ENCODE measurements around the gene APOO. TPM values are rescaled to one million over a fixed set of nuclear protein-coding genes. Genes with fewer than 3 reads are reported as not detected.

The APOO gene
- total and polyA plus RNA-seq, 7 experiments from 2014 or later, result 5.4 to 21.2 (median 13.9) TPM

GRCh38 chrX:23820235-23820782 lies 87.4 kb downstream of the APOO start:
- Histone ChIP-seq H3K27me3 (ENCODE audit: control insufficient read depth in 2 of 2, insufficient read depth in 2 of 2, low read length in 2 of 2) (no peaks in the 10 kb centered on the region), H3K36me3 (ENCODE audit: control insufficient read depth in 2 of 3, insufficient read depth in 3 of 3, low read length in 3 of 3) (no peaks in the 10 kb centered on the region), H3K4me3 (ENCODE audit: low read length) (no peak overlapping the region), H3K9me3 (ENCODE audit: control insufficient read depth in 2 of 3, low read length in 3 of 3) (no peaks in the 10 kb centered on the region), H3K27ac (ENCODE audit: low read depth, low read length) (no peak overlapping the region), H3K4me1 (ENCODE audit: control insufficient read depth in 2 of 2, insufficient read depth in 2 of 2, low read length in 2 of 2) (no peaks in the 10 kb centered on the region)
- DNase-seq, result no peak
- ChIA-PET CTCF (no interaction called here), POLR2A (no interaction called here)
- H3K27ac Mint-ChIP-seq, result no peak overlapping the region
- no peak overlapping the region for H3K4me3 Mint-ChIP-seq
- peaks cover 0 to 4% (median 0%) of the 10 kb centered on the region in 7 donors for H3K4me1 Mint-ChIP-seq
- no peaks in the 10 kb centered on the region for H3K27me3 Mint-ChIP-seq
- ATAC-seq, result no peak
- H3K9me3 Mint-ChIP-seq, result no peaks in the 10 kb centered on the region
- no peaks in the 10 kb centered on the region for H3K36me3 Mint-ChIP-seq
- intact Hi-C loops (cut with micrococcal nuclease), result no loop called here

- intact Hi-C loops (cut with micrococcal nuclease), result no loop called here
- H3K4me1 ChIP-seq (ENCODE audit: control insufficient read depth in 2 of 2, insufficient read depth in 2 of 2, low read length in 2 of 2), result no peaks in the 10 kb centered on the region
- Mint-ChIP-seq H3K4me1 (peaks cover 0 to 4% (median 0%) of the 10 kb centered on the region in 7 donors), H3K36me3 (no peaks in the 10 kb centered on the region), H3K27me3 (no peaks in the 10 kb centered on the region), H3K27ac (no peak overlapping the region), H3K4me3 (no peak overlapping the region), H3K9me3 (no peaks in the 10 kb centered on the region)
- H3K27ac ChIP-seq (ENCODE audit: low read depth, low read length), result no peak overlapping the region
- DNase-seq (no peak), ATAC-seq (no peak)
- no peaks in the 10 kb centered on the region for H3K27me3 ChIP-seq (ENCODE audit: control insufficient read depth in 2 of 2, insufficient read depth in 2 of 2, low read length in 2 of 2)
- no peaks in the 10 kb centered on the region for H3K9me3 ChIP-seq (ENCODE audit: control insufficient read depth in 2 of 3, low read length in 3 of 3)
- no peak overlapping the region for H3K4me3 ChIP-seq (ENCODE audit: low read length)
- no peaks in the 10 kb centered on the region for H3K36me3 ChIP-seq (ENCODE audit: control insufficient read depth in 2 of 3, insufficient read depth in 3 of 3, low read length in 3 of 3)
- ChIA-PET POLR2A (no interaction called here), CTCF (no interaction called here)
Measured at GRCh38 chrX:23819385-23820234, 88.1 kb downstream of the APOO start.

- Mint-ChIP-seq H3K27me3 (no peaks in the 10 kb centered on the region), H3K4me3 (no peak overlapping the region), H3K36me3 (no peaks in the 10 kb centered on the region), H3K4me1 (peaks cover 0 to 4% (median 0%) of the 10 kb centered on the region in 7 donors), H3K27ac (no peak overlapping the region), H3K9me3 (peaks cover 0 to 5% (median 0%) of the 10 kb centered on the region in 11 donors)
- Histone ChIP-seq H3K27me3 (ENCODE audit: control insufficient read depth in 2 of 2, insufficient read depth in 2 of 2, low read length in 2 of 2) (no peaks in the 10 kb centered on the region), H3K9me3 (ENCODE audit: control insufficient read depth in 2 of 3, low read length in 3 of 3) (no peaks in the 10 kb centered on the region), H3K27ac (ENCODE audit: low read depth, low read length) (no peak overlapping the region), H3K36me3 (ENCODE audit: control insufficient read depth in 2 of 3, insufficient read depth in 3 of 3, low read length in 3 of 3) (no peaks in the 10 kb centered on the region), H3K4me3 (ENCODE audit: low read length) (no peak overlapping the region), H3K4me1 (ENCODE audit: control insufficient read depth in 2 of 2, insufficient read depth in 2 of 2, low read length in 2 of 2) (no peaks in the 10 kb centered on the region)
- no peak for DNase-seq
- ChIA-PET CTCF (no interaction called here), POLR2A (no interaction called here)
- intact Hi-C loops (cut with micrococcal nuclease), result no loop called here
- ATAC-seq, result no peak
Measured at GRCh38 chrX:23817979-23818336, 89.8 kb downstream of the APOO start.

- H3K4me3 ChIP-seq (ENCODE audit: low read length), result no peak overlapping the region
- H3K9me3 ChIP-seq (ENCODE audit: control insufficient read depth in 2 of 3, low read length in 3 of 3), result no peaks in the 10 kb centered on the region
- H3K27me3 ChIP-seq (ENCODE audit: control insufficient read depth in 2 of 2, insufficient read depth in 2 of 2, low read length in 2 of 2), result no peaks in the 10 kb centered on the region
- Mint-ChIP-seq H3K4me1 (peaks cover 0 to 6% (median 0%) of the 10 kb centered on the region in 7 donors), H3K9me3 (peaks cover 0 to 5% (median 0%) of the 10 kb centered on the region in 11 donors), H3K36me3 (no peaks in the 10 kb centered on the region), H3K27ac (no peak overlapping the region), H3K4me3 (no peak overlapping the region), H3K27me3 (peaks cover 0 to 5% (median 0%) of the 10 kb centered on the region in 5 donors)
- H3K36me3 ChIP-seq (ENCODE audit: control insufficient read depth in 2 of 3, insufficient read depth in 3 of 3, low read length in 3 of 3), result no peaks in the 10 kb centered on the region
- intact Hi-C loops (cut with micrococcal nuclease), result no loop called here
- H3K27ac ChIP-seq (ENCODE audit: low read depth, low read length), result no peak overlapping the region
- POLR2A ChIA-PET, result no interaction called here
- DNase-seq, result no peak
- no peak for ATAC-seq
- CTCF ChIA-PET, result no interaction called here
- H3K4me1 ChIP-seq (ENCODE audit: control insufficient read depth in 2 of 2, insufficient read depth in 2 of 2, low read length in 2 of 2), result no peaks in the 10 kb centered on the region
Measured at GRCh38 chrX:23816179-23816578, 91.6 kb downstream of the APOO start.

- no peak for DNase-seq
- Histone ChIP-seq H3K9me3 (ENCODE audit: control insufficient read depth in 2 of 3, low read length in 3 of 3) (no peaks in the 10 kb centered on the region), H3K4me3 (ENCODE audit: low read length) (no peak overlapping the region), H3K36me3 (ENCODE audit: control insufficient read depth in 2 of 3, insufficient read depth in 3 of 3, low read length in 3 of 3) (no peaks in the 10 kb centered on the region), H3K27ac (ENCODE audit: low read depth, low read length) (no peak overlapping the region), H3K27me3 (ENCODE audit: control insufficient read depth in 2 of 2, insufficient read depth in 2 of 2, low read length in 2 of 2) (no peaks in the 10 kb centered on the region), H3K4me1 (ENCODE audit: control insufficient read depth in 2 of 2, insufficient read depth in 2 of 2, low read length in 2 of 2) (no peaks in the 10 kb centered on the region)
- Mint-ChIP-seq H3K9me3 (peaks cover 0 to 5% (median 0%) of the 10 kb centered on the region in 11 donors), H3K27ac (no peak overlapping the region), H3K4me3 (no peak overlapping the region), H3K4me1 (peaks cover 0 to 12% (median 4%) of the 10 kb centered on the region in 7 donors), H3K36me3 (no peaks in the 10 kb centered on the region), H3K27me3 (peaks cover 0 to 6% (median 5%) of the 10 kb centered on the region in 5 donors)
- ChIA-PET POLR2A (no interaction called here), CTCF (no interaction called here)
- ATAC-seq, result no peak
- intact Hi-C loops (cut with micrococcal nuclease), result no loop called here
Measured at GRCh38 chrX:23815376-23815775, 92.4 kb downstream of the APOO start.

GRCh38 chrX:23813808-23814207 lies 93.9 kb downstream of the APOO start:
- no peak overlapping the region for H3K4me3 ChIP-seq (ENCODE audit: low read length)
- Mint-ChIP-seq H3K27ac (no peak overlapping the region), H3K36me3 (no peaks in the 10 kb centered on the region), H3K27me3 (peaks cover 0 to 6% (median 5%) of the 10 kb centered on the region in 5 donors), H3K9me3 (peaks cover 0 to 5% (median 0%) of the 10 kb centered on the region in 11 donors), H3K4me3 (no peak overlapping the region), H3K4me1 (peaks cover 0 to 12% (median 4%) of the 10 kb centered on the region in 7 donors)
- no peak for ATAC-seq
- no peaks in the 10 kb centered on the region for H3K9me3 ChIP-seq (ENCODE audit: control insufficient read depth in 2 of 3, low read length in 3 of 3)
- H3K36me3 ChIP-seq (ENCODE audit: control insufficient read depth in 2 of 3, insufficient read depth in 3 of 3, low read length in 3 of 3), result no peaks in the 10 kb centered on the region
- no peak overlapping the region for H3K27ac ChIP-seq (ENCODE audit: low read depth, low read length)
- no peaks in the 10 kb centered on the region for H3K4me1 ChIP-seq (ENCODE audit: control insufficient read depth in 2 of 2, insufficient read depth in 2 of 2, low read length in 2 of 2)
- ChIA-PET POLR2A (no interaction called here), CTCF (no interaction called here)
- no peak for DNase-seq
- intact Hi-C loops (cut with micrococcal nuclease), result no loop called here
- H3K27me3 ChIP-seq (ENCODE audit: control insufficient read depth in 2 of 2, insufficient read depth in 2 of 2, low read length in 2 of 2), result no peaks in the 10 kb centered on the region

GRCh38 chrX:23811656-23812055 lies 96.1 kb downstream of the APOO start:
- no peaks in the 10 kb centered on the region for H3K9me3 ChIP-seq (ENCODE audit: control insufficient read depth in 2 of 3, low read length in 3 of 3)
- H3K4me1 ChIP-seq (ENCODE audit: control insufficient read depth in 2 of 2, insufficient read depth in 2 of 2, low read length in 2 of 2), result no peaks in the 10 kb centered on the region
- intact Hi-C loops (cut with micrococcal nuclease), result no loop called here
- no peak overlapping the region for H3K4me3 ChIP-seq (ENCODE audit: low read length)
- H3K9me3 Mint-ChIP-seq, result peaks cover 0 to 5% (median 0%) of the 10 kb centered on the region in 11 donors
- ChIA-PET POLR2A (no interaction called here), CTCF (no interaction called here)
- H3K27ac Mint-ChIP-seq, result no peak overlapping the region
- DNase-seq (no peak), ATAC-seq (no peak)
- no peaks in the 10 kb centered on the region for H3K36me3 Mint-ChIP-seq
- H3K27me3 ChIP-seq (ENCODE audit: control insufficient read depth in 2 of 2, insufficient read depth in 2 of 2, low read length in 2 of 2), result no peaks in the 10 kb centered on the region
- no peaks in the 10 kb centered on the region for H3K36me3 ChIP-seq (ENCODE audit: control insufficient read depth in 2 of 3, insufficient read depth in 3 of 3, low read length in 3 of 3)
- peaks cover 0 to 6% (median 5%) of the 10 kb centered on the region in 5 donors for H3K27me3 Mint-ChIP-seq
- H3K4me3 Mint-ChIP-seq, result peak overlapping the region in 4 of 10 donors; percentile 33 to 57 (median 54)
- H3K4me1 Mint-ChIP-seq, result peaks cover 0 to 12% (median 0%) of the 10 kb centered on the region in 7 donors
- H3K27ac ChIP-seq (ENCODE audit: low read depth, low read length), result no peak overlapping the region
